Esophagus squamous epithelium (tissue), 4 donors: ENCODE data around the gene ANKS1A.

Experiments
- CTCF ChIP-seq, 6 experiments: fragments of 450-650 bp in 4 of 6; fragments of 200-600 bp in 2 of 6; sonication (generic) in 2 of 6; IDR thresholded peaks; one replicate each; pipeline ENCODE4 v1.5.1; 2016 to 2019; ENCODE audit warnings: antibody characterized with exemption in 6 of 6, mild to moderate bottlenecking in 4 of 6, moderate library complexity in 4 of 6
- POLR2A ChIP-seq, 4 donors: fragments of 450-650 bp; IDR thresholded peaks; one replicate each; pipeline ENCODE4 v1.6.1; 2017; ENCODE audit warnings: antibody characterized with exemption in 4 of 4, mild to moderate bottlenecking in 4 of 4, moderate library complexity in 3 of 4

- no peak for TF ChIP-seq POLR2A (IDR thresholded peaks at IDR 0.05)
- TF ChIP-seq CTCF (IDR thresholded peaks at IDR 0.05), result no peak
Measured at GRCh38 chr6:34855463-34855862, 33.6 kb upstream of the ANKS1A start.
